HepG2 (cell line): Measurements from ENCODE around the gene THRAP3. TPM values are rescaled to one million over a fixed set of nuclear protein-coding genes. Genes with fewer than 3 reads are reported as not detected.

Experiments used
- AGO2 ChIP-seq: fragments of 200-400 bp; formaldehyde crosslinking; optimal IDR thresholded peaks from 2 replicates; pipeline ENCODE3; 2017; ENCODE audit warnings: mild to moderate bottlenecking, low read depth, low read length, moderate library complexity
- ATM ChIP-seq: fragments of 450-650 bp; IDR thresholded peaks from 2 replicates; pipeline ENCODE4 v1.7.1; 2017; ENCODE audit warnings: mild to moderate bottlenecking, borderline replicate concordance
- MAFK ChIP-seq, 2 experiments: IDR thresholded peaks in 1 of 2; conservative IDR thresholded peaks in 1 of 2; 2 replicates each; pipeline ENCODE4 v1.6.1; 2011; ENCODE audit warnings: improper control_type of control experiment in 2 of 2, low read length in 2 of 2
- MED1 ChIP-seq: sonication (generic); formaldehyde crosslinking; IDR thresholded peaks from 2 replicates; pipeline ENCODE4 v1.4.0; 2020; ENCODE audit warnings: missing genetic modification reagents
- RXRA ChIP-seq: sonication (generic); formaldehyde crosslinking; IDR thresholded peaks from 2 replicates; pipeline ENCODE4 v1.5.1; 2020; ENCODE audit warnings: missing genetic modification reagents
- SAFB2 ChIP-seq: sonication (generic); formaldehyde crosslinking; IDR thresholded peaks from 2 replicates; pipeline ENCODE4 v1.5.1; 2020; ENCODE audit warnings: missing genetic modification reagents, low read depth, mild to moderate bottlenecking, borderline replicate concordance
- SETDB1 ChIP-seq: sonication (generic); formaldehyde crosslinking; IDR thresholded peaks from 2 replicates; pipeline ENCODE4 v1.5.1; 2020; ENCODE audit warnings: missing genetic modification reagents, mild to moderate bottlenecking, borderline replicate concordance
- SNRNP70 ChIP-seq: fragments of 200-400 bp; formaldehyde crosslinking; IDR thresholded peaks from 2 replicates; pipeline ENCODE4 v1.6.1; 2017; ENCODE audit warnings: mild to moderate bottlenecking, low read depth, low read length, moderate library complexity
- ZNF354B ChIP-seq: sonication (generic); formaldehyde crosslinking; IDR thresholded peaks from 2 replicates; pipeline ENCODE4 v1.8.0; 2022; ENCODE audit warnings: mild to moderate bottlenecking, missing genetic modification reagents
- ZNF382 ChIP-seq: sonication (generic); formaldehyde crosslinking; IDR thresholded peaks from 2 replicates; pipeline ENCODE4 v1.5.0; 2020; ENCODE audit warnings: missing genetic modification reagents, mild to moderate bottlenecking, borderline replicate concordance
- ZNF44 ChIP-seq: sonication (generic); formaldehyde crosslinking; IDR thresholded peaks from 2 replicates; pipeline ENCODE4 v1.5.1; 2020; ENCODE audit warnings: mild to moderate bottlenecking, missing genetic modification reagents
- ZNF577 ChIP-seq: sonication (generic); formaldehyde crosslinking; IDR thresholded peaks from 2 replicates; pipeline ENCODE4 v1.4.0; 2020; ENCODE audit warnings: mild to moderate bottlenecking, low read depth, missing genetic modification reagents, borderline replicate concordance
- ZNF614 ChIP-seq: IDR thresholded peaks from 2 replicates; pipeline ENCODE4 v1.6.1; 2018; ENCODE audit warnings: missing biosample characterization, missing genetic modification reagents, inconsistent platforms, borderline replicate concordance
- ZNF672 ChIP-seq: sonication (generic); formaldehyde crosslinking; IDR thresholded peaks from 2 replicates; pipeline ENCODE4 v1.8.1; 2022; ENCODE audit warnings: missing genetic modification reagents
- ZNF720 ChIP-seq: sonication (generic); formaldehyde crosslinking; IDR thresholded peaks from 2 replicates; pipeline ENCODE4 v1.4.0; 2020; ENCODE audit warnings: missing genetic modification reagents
- ZNF749 ChIP-seq: sonication (generic); formaldehyde crosslinking; IDR thresholded peaks from 2 replicates; pipeline ENCODE4 v1.8.0; 2022; ENCODE audit warnings: mild to moderate bottlenecking, missing genetic modification reagents, moderate library complexity, borderline replicate concordance
- polyA plus RNA-seq, 8 experiments: library from polyadenylated mRNA; depleted of rRNA in 3 of 8; stranded (reverse) in 7 of 8; unstranded in 1 of 8; fragments of >200 nt; fragmentation: Illumina TruSeq in 4 of 8; extraction: Trizol in 4 of 8; gene quantifications; 2 replicates each; pipeline versions ENCODE4 v1.2.1 to v1.2.3, GENCODE V29; 2011 to 2016; ENCODE audit warnings: low read depth in 4 of 8, missing spikeins in 1 of 8, mixed read lengths in 1 of 8; ENCODE audit not compliant: insufficient read depth in 1 of 8
- total RNA-seq, 5 experiments: library from RNA; depleted of rRNA; stranded (reverse); fragments of >200 nt; fragmentation: Illumina TruSeq; extraction: Trizol; gene quantifications; 2 replicates each; pipeline ENCODE4 v1.2.3, GENCODE V29; 2016; ENCODE audit warnings: low read depth in 1 of 5
- TF ChIP-seq, protein P1 (sequence below): sonication (generic); formaldehyde crosslinking; conservative IDR thresholded peaks from 2 replicates; pipeline ENCODE4 v1.8.0; 2022; ENCODE audit warnings: low read depth, missing genetic modification reagents
- TF ChIP-seq, protein P2 (sequence below): sonication (generic); formaldehyde crosslinking; IDR thresholded peaks from 2 replicates; pipeline ENCODE4 v1.8.1; 2023; ENCODE audit warnings: mild to moderate bottlenecking, inconsistent platforms, moderate library complexity, missing genetic modification reagents, borderline replicate concordance
- TF ChIP-seq, protein P3 (sequence below): sonication (generic); formaldehyde crosslinking; IDR thresholded peaks from 2 replicates; pipeline ENCODE4 v1.5.0; 2020; ENCODE audit warnings: mild to moderate bottlenecking, missing genetic modification reagents, borderline replicate concordance
- TF ChIP-seq, protein P4 (sequence below): sonication (generic); formaldehyde crosslinking; IDR thresholded peaks from 2 replicates; pipeline ENCODE4 v1.8.1; 2023; ENCODE audit warnings: mild to moderate bottlenecking, missing genetic modification reagents
- TF ChIP-seq, protein P5 (sequence below): sonication (generic); formaldehyde crosslinking; IDR thresholded peaks from 2 replicates; pipeline ENCODE4 v1.5.0; 2020; ENCODE audit warnings: missing genetic modification reagents

THRAP3 gene
- total and polyA plus RNA-seq, 2 of the 13 experiments (the other 11 are each of a cell fraction or from before 2014, with no cell fraction given) = 45.0 to 92.6 TPM

DNA sequence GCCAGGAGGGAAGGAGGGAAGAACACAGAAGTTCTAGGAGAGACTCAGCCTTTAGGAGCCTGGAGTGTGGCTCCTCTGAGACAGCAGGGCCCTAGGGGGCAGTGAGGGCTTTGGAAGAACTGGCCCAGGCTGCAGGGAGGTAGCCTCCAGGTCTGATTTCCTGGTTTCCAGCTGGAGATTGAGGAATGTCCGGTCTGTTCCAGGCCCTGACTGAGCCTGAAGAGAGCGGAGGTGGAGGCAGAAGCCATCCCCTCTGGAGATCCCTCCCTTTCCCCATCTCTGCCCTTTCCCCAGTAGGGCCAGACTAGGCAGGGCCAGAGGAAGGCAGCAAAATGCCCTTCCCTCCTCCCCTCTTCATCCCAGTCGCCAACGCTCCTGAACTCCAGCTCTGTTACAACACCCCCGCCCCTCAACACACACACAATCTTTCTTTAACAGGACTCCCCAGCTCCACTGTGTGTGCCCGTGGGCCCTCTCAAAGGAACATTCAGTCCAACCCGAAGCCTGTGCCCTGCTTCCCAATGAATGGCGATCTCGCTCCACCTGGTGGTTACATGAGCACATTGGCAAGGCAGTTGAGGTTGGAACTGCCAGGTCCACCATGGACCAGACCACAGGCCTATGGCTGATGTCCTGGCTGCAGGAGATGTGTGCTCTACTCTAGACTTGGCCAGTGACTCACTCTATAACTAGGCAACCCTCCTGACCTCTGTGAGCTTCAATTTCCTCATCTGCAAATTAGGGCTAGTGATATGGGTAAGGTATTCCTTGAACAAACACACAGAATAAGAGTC is 36.2 kb upstream of the THRAP3 start (continued):
- TF ChIP-seq, protein P1, sequence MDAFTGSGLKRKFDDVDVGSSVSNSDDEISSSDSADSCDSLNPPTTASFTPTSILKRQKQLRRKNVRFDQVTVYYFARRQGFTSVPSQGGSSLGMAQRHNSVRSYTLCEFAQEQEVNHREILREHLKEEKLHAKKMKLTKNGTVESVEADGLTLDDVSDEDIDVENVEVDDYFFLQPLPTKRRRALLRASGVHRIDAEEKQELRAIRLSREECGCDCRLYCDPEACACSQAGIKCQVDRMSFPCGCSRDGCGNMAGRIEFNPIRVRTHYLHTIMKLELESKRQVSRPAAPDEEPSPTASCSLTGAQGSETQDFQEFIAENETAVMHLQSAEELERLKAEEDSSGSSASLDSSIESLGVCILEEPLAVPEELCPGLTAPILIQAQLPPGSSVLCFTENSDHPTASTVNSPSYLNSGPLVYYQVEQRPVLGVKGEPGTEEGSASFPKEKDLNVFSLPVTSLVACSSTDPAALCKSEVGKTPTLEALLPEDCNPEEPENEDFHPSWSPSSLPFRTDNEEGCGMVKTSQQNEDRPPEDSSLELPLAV (CRISPR knock-in tag) = no peak
- TF ChIP-seq, protein P2, sequence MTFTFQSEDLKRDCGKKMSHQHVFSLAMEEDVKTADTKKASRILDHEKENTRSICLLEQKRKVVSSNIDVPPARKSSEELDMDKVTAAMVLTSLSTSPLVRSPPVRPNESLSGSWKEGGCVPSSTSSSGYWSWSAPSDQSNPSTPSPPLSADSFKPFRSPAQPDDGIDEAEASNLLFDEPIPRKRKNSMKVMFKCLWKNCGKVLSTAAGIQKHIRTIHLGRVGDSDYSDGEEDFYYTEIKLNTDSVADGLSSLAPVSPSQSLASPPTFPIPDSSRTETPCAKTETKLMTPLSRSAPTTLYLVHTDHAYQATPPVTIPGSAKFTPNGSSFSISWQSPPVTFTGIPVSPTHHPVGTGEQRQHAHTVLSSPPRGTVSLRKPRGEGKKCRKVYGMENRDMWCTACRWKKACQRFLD = no peak
- TF ChIP-seq, protein P3, sequence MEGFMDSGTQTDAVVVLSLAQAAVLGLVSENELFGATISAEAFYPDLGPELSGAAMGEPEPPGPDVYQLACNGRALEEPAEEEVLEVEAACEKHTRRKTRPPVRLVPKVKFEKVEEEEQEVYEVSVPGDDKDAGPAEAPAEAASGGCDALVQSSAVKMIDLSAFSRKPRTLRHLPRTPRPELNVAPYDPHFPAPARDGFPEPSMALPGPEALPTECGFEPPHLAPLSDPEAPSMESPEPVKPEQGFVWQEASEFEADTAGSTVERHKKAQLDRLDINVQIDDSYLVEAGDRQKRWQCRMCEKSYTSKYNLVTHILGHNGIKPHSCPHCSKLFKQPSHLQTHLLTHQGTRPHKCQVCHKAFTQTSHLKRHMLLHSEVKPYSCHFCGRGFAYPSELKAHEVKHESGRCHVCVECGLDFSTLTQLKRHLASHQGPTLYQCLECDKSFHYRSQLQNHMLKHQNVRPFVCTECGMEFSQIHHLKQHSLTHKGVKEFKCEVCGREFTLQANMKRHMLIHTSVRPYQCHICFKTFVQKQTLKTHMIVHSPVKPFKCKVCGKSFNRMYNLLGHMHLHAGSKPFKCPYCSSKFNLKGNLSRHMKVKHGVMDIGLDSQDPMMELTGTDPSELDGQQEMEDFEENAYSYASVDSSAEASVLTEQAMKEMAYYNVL (CRISPR knock-in tag) = peak; percentile 71; the same call in 1 of the 2 replicates
- TF ChIP-seq AGO2 (no peak), MED1 (CRISPR knock-in tag) (no peak; the same call in 1 of the 2 replicates), ZNF672 (CRISPR knock-in tag) (no peak), ZNF354B (0 out of 2 replicates have a peak, but pooled peaks have one; percentile 39), ZNF382 (CRISPR knock-in tag) (no peak), ZNF720 (CRISPR knock-in tag) (no peak), ZNF577 (CRISPR knock-in tag) (no peak), ZNF749 (CRISPR knock-in tag) (no peak), RXRA (CRISPR knock-in tag) (peak; percentile 65; the same call in 1 of the 2 replicates), SETDB1 (no peak), ZNF614 (CRISPR knock-in tag) (0 out of 2 replicates have a peak, but pooled peaks have one; percentile 36), ATM (no peak), MAFK (conservative IDR thresholded peaks at IDR 0.05 in 1 of 2, IDR thresholded peaks at IDR 0.05 in 1 of 2; ENCODE audit: low read length in 2 of 2) (no peak), SAFB2 (CRISPR knock-in tag) (no peak), SNRNP70 (no peak), ZNF44 (CRISPR knock-in tag) (no peak)
- TF ChIP-seq, protein P4, sequence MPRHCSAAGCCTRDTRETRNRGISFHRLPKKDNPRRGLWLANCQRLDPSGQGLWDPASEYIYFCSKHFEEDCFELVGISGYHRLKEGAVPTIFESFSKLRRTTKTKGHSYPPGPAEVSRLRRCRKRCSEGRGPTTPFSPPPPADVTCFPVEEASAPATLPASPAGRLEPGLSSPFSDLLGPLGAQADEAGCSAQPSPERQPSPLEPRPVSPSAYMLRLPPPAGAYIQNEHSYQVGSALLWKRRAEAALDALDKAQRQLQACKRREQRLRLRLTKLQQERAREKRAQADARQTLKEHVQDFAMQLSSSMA (CRISPR knock-in tag) = no peak
- TF ChIP-seq, protein P5, sequence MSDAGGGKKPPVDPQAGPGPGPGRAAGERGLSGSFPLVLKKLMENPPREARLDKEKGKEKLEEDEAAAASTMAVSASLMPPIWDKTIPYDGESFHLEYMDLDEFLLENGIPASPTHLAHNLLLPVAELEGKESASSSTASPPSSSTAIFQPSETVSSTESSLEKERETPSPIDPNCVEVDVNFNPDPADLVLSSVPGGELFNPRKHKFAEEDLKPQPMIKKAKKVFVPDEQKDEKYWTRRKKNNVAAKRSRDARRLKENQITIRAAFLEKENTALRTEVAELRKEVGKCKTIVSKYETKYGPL (CRISPR knock-in tag) = no peak
